Parathyroid adenoma (tissue), 2 donors: ENCODE data around the gene TCAP.

Experiments used
- H2AFZ ChIP-seq: fragments of 300-600 bp; sonication (generic); one replicate; pipeline ENCODE4 v1.7.0; 2017; ENCODE audit warnings: antibody characterized with exemption, mild to moderate bottlenecking
- H3K27ac ChIP-seq: fragments of 300-600 bp; sonication (generic); one replicate; pipeline ENCODE4 v1.7.0; 2017
- H3K27me3 ChIP-seq: fragments of 300-600 bp; sonication (generic); one replicate; pipeline ENCODE4 v1.7.0; 2017; ENCODE audit warnings: low read length; ENCODE audit not compliant: control insufficient read depth, insufficient read depth
- H3K36me3 ChIP-seq: fragments of 300-600 bp; sonication (generic); one replicate; pipeline ENCODE4 v1.7.0; 2017; ENCODE audit warnings: low read length; ENCODE audit not compliant: control insufficient read depth, insufficient read depth
- H3K4me1 ChIP-seq: fragments of 300-600 bp; sonication (generic); one replicate; pipeline ENCODE4 v1.7.0; 2017; ENCODE audit warnings: control low read depth
- H3K4me2 ChIP-seq: fragments of 300-600 bp; sonication (generic); one replicate; pipeline ENCODE4 v1.7.0; 2017; ENCODE audit warnings: low read length
- H3K4me3 ChIP-seq: fragments of 300-600 bp; sonication (generic); one replicate; pipeline ENCODE4 v1.7.0; 2017; ENCODE audit warnings: low read depth, low read length
- H3K79me2 ChIP-seq: fragments of 300-600 bp; sonication (generic); one replicate; pipeline ENCODE4 v1.7.0; 2017; ENCODE audit warnings: control low read depth
- H3K9ac ChIP-seq: fragments of 300-600 bp; sonication (generic); one replicate; pipeline ENCODE4 v1.7.0; 2017; ENCODE audit warnings: mild to moderate bottlenecking
- H3K9me3 ChIP-seq: fragments of 300-600 bp; sonication (generic); one replicate; pipeline ENCODE4 v1.7.0; 2017; ENCODE audit warnings: low read length; ENCODE audit not compliant: control insufficient read depth
- CTCF ChIP-seq: fragments of 300-600 bp; sonication (generic); IDR thresholded peaks from one replicate; pipeline ENCODE4 v1.7.0; 2017; ENCODE audit warnings: antibody characterized with exemption, mild to moderate bottlenecking
- donor health status: primary hyperparathyroidism.

The TCAP gene, protein sequence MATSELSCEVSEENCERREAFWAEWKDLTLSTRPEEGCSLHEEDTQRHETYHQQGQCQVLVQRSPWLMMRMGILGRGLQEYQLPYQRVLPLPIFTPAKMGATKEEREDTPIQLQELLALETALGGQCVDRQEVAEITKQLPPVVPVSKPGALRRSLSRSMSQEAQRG

DNA sequence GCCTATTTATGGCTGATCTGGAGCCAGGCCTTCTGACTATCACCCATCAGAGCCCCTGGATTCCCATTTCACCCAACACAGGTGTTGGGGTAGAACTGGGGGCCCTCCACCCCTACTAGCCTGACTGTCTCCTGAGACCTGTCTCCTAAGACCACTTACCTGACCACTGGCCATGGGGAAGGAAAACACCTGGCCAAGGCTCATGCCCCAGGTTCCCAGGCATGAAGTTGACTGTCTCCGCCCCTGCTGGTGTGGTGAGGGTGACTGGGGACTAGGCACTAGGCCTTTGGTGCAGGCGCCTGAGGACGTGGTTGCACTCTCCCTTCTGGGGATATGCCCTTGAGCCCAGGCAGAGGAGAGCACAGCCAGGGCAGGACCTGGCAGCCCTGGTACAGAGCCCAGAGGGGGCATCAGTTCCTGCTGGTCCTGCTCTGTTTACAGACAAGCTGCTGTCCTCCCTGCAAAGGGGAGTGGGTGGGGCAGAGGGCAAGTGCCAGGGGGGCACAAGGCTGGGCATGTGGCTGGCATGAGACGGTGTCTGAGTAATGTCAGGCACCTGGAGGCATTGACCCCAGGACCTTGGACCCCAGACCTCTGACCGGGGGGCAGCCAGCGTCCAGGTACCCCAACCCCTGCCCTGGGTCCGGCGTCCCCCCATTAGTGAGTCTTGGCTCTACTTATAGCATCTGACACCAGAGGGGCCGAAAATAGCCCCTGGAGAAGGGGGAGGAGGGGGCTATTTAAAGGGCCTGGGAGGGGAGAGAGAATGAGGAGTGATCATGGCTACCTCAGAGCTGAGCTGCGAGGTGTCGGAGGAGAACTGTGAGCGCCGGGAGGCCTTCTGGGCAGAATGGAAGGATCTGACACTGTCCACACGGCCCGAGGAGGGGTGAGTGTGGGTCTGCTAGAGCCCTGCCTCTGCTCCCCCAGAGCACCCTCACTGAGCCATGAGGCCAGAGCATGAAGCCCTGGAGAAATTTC lies at the start of gene TCAP:
Gene TCAP, plus strand, starts transcription at position 769 of the 981 bp plus-strand sequence. Its CDS starts 11 bp downstream, at position 780.
- peak within 1 kb of the TSS; percentile 74 for H3K27ac ChIP-seq
- H2AFZ ChIP-seq = peak within 1 kb of the TSS; percentile 57
- no peaks in the 10 kb centered on the region for H3K27me3 ChIP-seq
- H3K4me3 ChIP-seq = no peak within 1 kb of the TSS
- no peak for TF ChIP-seq CTCF
- H3K4me1 ChIP-seq = peaks cover 55% of the 10 kb centered on the region
- no peaks in the 10 kb centered on the region for H3K36me3 ChIP-seq
- H3K4me2 ChIP-seq = no peak within 1 kb of the TSS
- H3K79me2 ChIP-seq = no peaks in the 10 kb centered on the region
- no peak within 1 kb of the TSS for H3K9ac ChIP-seq
- H3K9me3 ChIP-seq = no peaks in the 10 kb centered on the region

GRCh38 chr17:39615434-39615833 lies 49.7 kb upstream of the TCAP start:
- Histone ChIP-seq H3K9me3 (no peaks in the 10 kb centered on the region), H3K9ac (no peak overlapping the region), H3K79me2 (no peaks in the 10 kb centered on the region), H3K4me1 (peaks cover 7% of the 10 kb centered on the region), H2AFZ (no peak overlapping the region), H3K4me3 (no peak overlapping the region), H3K27ac (no peak overlapping the region), H3K4me2 (no peak overlapping the region), H3K27me3 (no peaks in the 10 kb centered on the region), H3K36me3 (no peaks in the 10 kb centered on the region)
- no peak for TF ChIP-seq CTCF

DNA sequence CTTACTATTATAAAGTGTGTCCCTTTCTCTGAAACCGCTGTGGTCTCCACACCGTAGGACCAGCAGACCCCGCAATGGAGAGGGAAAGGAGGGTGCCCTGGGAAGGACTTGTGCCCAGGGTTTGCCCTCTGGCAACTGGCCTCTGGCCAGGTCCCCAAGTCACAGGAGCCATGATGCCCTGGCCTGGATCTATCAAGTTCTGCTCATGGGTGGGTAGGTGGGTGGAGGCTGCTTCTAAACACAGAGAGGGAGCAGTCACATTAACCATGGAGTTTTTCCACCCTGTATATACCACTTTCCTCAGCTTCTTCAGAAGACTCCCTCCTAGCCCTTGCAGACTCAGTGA lies 48.1 kb upstream of the TCAP start:
- Histone ChIP-seq H3K27me3 (no peaks in the 10 kb centered on the region), H3K4me1 (peaks cover 7% of the 10 kb centered on the region), H3K9me3 (no peaks in the 10 kb centered on the region), H3K4me3 (peak overlapping the region; percentile 23), H3K27ac (no peak overlapping the region), H3K79me2 (no peaks in the 10 kb centered on the region), H3K9ac (no peak overlapping the region), H3K4me2 (peak overlapping the region; percentile 65), H2AFZ (peak overlapping the region; percentile 45), H3K36me3 (no peaks in the 10 kb centered on the region)
- no peak for TF ChIP-seq CTCF

DNA sequence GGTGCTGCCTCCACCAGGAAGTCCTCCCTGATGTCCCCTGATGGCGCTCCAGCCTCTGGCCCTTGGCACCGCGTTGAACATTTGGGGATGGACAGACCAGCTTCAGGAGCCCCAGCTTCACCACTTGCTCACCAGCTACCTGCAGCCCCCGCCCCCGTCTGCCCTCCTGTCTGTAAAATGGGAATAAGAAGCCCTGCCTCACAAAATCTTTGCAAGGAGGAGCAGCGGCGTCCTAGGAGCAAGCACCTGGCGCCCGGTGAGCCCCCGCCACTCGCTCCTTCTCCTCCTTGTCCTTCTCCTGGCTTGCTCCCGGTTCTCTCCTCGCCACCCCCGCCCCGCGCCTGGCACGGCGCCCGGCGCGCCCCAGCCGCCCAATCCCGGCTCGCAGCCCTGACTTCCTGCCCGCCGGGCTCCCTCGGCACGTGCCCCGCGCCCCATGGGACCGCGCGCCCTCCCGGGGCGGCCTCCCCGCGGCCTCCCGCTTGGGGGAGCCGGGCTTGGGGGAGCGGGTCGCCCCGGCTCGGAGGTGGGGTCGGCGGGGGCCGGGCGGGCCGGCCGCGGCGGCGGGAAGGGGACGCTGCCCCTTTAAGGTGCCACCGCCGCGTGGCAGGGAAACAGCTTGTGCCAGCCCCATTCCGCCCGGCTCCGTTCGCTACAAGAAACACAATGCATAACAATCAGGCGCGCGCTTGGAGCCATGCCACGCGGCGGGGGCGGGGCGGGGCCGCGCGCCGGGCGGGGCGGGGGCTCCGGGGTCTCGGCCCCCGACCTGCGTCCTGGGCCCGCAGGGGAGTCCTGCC lies 47.5 kb upstream of the TCAP start:
- H2AFZ ChIP-seq = peak overlapping the region; percentile 45
- H3K9me3 ChIP-seq = no peaks in the 10 kb centered on the region
- peak overlapping the region; percentile 83 for H3K4me2 ChIP-seq
- H3K27ac ChIP-seq = no peak overlapping the region
- no peaks in the 10 kb centered on the region for H3K36me3 ChIP-seq
- no peaks in the 10 kb centered on the region for H3K79me2 ChIP-seq
- peak overlapping the region; percentile 74 for H3K4me3 ChIP-seq
- TF ChIP-seq CTCF = no peak
- no peaks in the 10 kb centered on the region for H3K27me3 ChIP-seq
- peaks cover 7% of the 10 kb centered on the region for H3K4me1 ChIP-seq
- no peak overlapping the region for H3K9ac ChIP-seq
